ENCODE results near the gene ENSA.
"Not testable (repeated sequence)": the region's sequence is repeated elsewhere in the genome, so short reads cannot be mapped to it uniquely, and the experiment has no call there.

ENSA gene

GRCh38 chr1:150629115-150629928 is at the start of gene ENSA:
Gene ENSA, minus strand, starts transcription at chr1:150629612. Its CDS starts 142 bp downstream, at chr1:150629470.
- DNase-seq: peak; percentile 96

GRCh38 chr1:150678988-150679387 is 49.6 kb upstream of the ENSA start:
- no peak for DNase-seq

- no peak for DNase-seq
Observed at GRCh38 chr1:150674881-150675280, 45.5 kb upstream of the ENSA start.

GRCh38 chr1:150663321-150663720 is 33.9 kb upstream of the ENSA start:
- no peak for DNase-seq

GRCh38 chr1:150662811-150663210 is 33.4 kb upstream of the ENSA start:
- no peak for DNase-seq

- DNase-seq: no peak
Observed at GRCh38 chr1:150661156-150661555, 31.7 kb upstream of the ENSA start.

- DNase-seq: no peak
Observed at GRCh38 chr1:150660584-150660983, 31.2 kb upstream of the ENSA start.

GRCh38 chr1:150657064-150657463 is 27.7 kb upstream of the ENSA start:
- DNase-seq: not testable (repeated sequence)

GRCh38 chr1:150654635-150655034 is 25.2 kb upstream of the ENSA start:
- DNase-seq: not testable (repeated sequence)

GRCh38 chr1:150650193-150650592 is 20.8 kb upstream of the ENSA start:
- DNase-seq: no peak

GRCh38 chr1:150649441-150650075 is 20.1 kb upstream of the ENSA start:
- DNase-seq: no peak

GRCh38 chr1:150642296-150642695 is 12.9 kb upstream of the ENSA start:
- no peak for DNase-seq

GRCh38 chr1:150641126-150641815 is 11.9 kb upstream of the ENSA start:
- DNase-seq: not testable (repeated sequence)

- DNase-seq: not testable (repeated sequence)
Observed at GRCh38 chr1:150638430-150638829, 9.0 kb upstream of the ENSA start.

- DNase-seq: not testable (repeated sequence)
Observed at GRCh38 chr1:150634839-150635622, 5.6 kb upstream of the ENSA start.

GRCh38 chr1:150628766-150629114 is 672 bp downstream of the ENSA start:
- no peak for DNase-seq

GRCh38 chr1:150627826-150628410 is 1.5 kb downstream of the ENSA start:
- DNase-seq: no peak

GRCh38 chr1:150626150-150626549 is 3.3 kb downstream of the ENSA start:
- no peak for DNase-seq

GRCh38 chr1:150624546-150624945 is 4.9 kb downstream of the ENSA start:
- DNase-seq: not testable (repeated sequence)

- not testable (repeated sequence) for DNase-seq
Observed at GRCh38 chr1:150624134-150624533, 5.3 kb downstream of the ENSA start.

GRCh38 chr1:150622303-150622975 is 7.0 kb downstream of the ENSA start:
- DNase-seq: no peak

All from T1000 (cell line).